A673 (cell line): Measurements from ENCODE around the gene GPR156.

ENCODE experiments used
- CTCF ChIP-seq: fragments of 300-800, 200-600 bp; sonication (generic); conservative IDR thresholded peaks from 2 replicates; pipeline ENCODE4 v1.5.1; 2017; ENCODE audit warnings: low read depth, mild to moderate bottlenecking, antibody characterized with exemption, low read length, moderate library complexity, mixed read lengths
- EZH2 ChIP-seq: fragments of 200-600 bp; sonication (generic); IDR thresholded peaks from 2 replicates; pipeline ENCODE4 v1.6.1; 2017; ENCODE audit warnings: borderline replicate concordance, low read depth, mild to moderate bottlenecking, mixed read lengths, antibody characterized with exemption, low read length; ENCODE audit not compliant: poor library complexity, severe bottlenecking

GRCh38 chr3:120280026-120280425, 5.0 kb downstream of the GPR156 start:
- TF ChIP-seq CTCF = no peak
- TF ChIP-seq EZH2 = no peak
